Measurements from ENCODE around the gene FAM53B.

Gene FAM53B

GRCh38 chr10:124721330-124722045 is 22.7 kb downstream of the FAM53B start:
- no peak for TF ChIP-seq CTCF (IDR thresholded peaks at IDR 0.05; ENCODE audit: low read depth, low read length)
- DNase-seq (ENCODE audit: low read depth in 2 of 2), result peak; percentile 44 to 56
- no peak overlapping the region for H3K4me3 ChIP-seq (replicated peaks in 1 of 2; ENCODE audit: low read depth in 2 of 2, low read length in 2 of 2)

- TF ChIP-seq CTCF (IDR thresholded peaks at IDR 0.05; ENCODE audit: low read depth, low read length), result peak; percentile 62
- DNase-seq (ENCODE audit: low read depth in 2 of 2), result peak; percentile 79 to 92
- H3K4me3 ChIP-seq (replicated peaks in 1 of 2; ENCODE audit: low read depth in 2 of 2, low read length in 2 of 2), result no peak overlapping the region
Observed at GRCh38 chr10:124719213-124719851, 24.8 kb downstream of the FAM53B start.

GRCh38 chr10:124717911-124718741 is 26.1 kb downstream of the FAM53B start:
- TF ChIP-seq CTCF (IDR thresholded peaks at IDR 0.05; ENCODE audit: low read depth, low read length), result no peak
- H3K4me3 ChIP-seq (replicated peaks in 1 of 2; ENCODE audit: low read depth in 2 of 2, low read length in 2 of 2), result no peak overlapping the region
- DNase-seq (ENCODE audit: low read depth in 2 of 2), result no peak

GRCh38 chr10:124717041-124717757 is 27.0 kb downstream of the FAM53B start:
- TF ChIP-seq CTCF (IDR thresholded peaks at IDR 0.05; ENCODE audit: low read depth, low read length), result no peak
- no peak overlapping the region for H3K4me3 ChIP-seq (replicated peaks in 1 of 2; ENCODE audit: low read depth in 2 of 2, low read length in 2 of 2)
- no peak for DNase-seq (ENCODE audit: low read depth in 2 of 2)

- TF ChIP-seq CTCF (IDR thresholded peaks at IDR 0.05; ENCODE audit: low read depth, low read length), result no peak
Observed at GRCh38 chr10:124716369-124716768, 27.8 kb downstream of the FAM53B start.

GRCh38 chr10:124715439-124715838 is 28.7 kb downstream of the FAM53B start:
- no peak for DNase-seq (ENCODE audit: low read depth in 2 of 2)
- no peak for TF ChIP-seq CTCF (IDR thresholded peaks at IDR 0.05; ENCODE audit: low read depth, low read length)
- H3K4me3 ChIP-seq (replicated peaks in 1 of 2; ENCODE audit: low read depth in 2 of 2, low read length in 2 of 2), result no peak overlapping the region

More at GRCh38 chr10:124716369-124716768, 27.8 kb downstream of the FAM53B start:
- DNase-seq (ENCODE audit: low read depth in 2 of 2), result no peak
- H3K4me3 ChIP-seq (replicated peaks in 1 of 2; ENCODE audit: low read depth in 2 of 2, low read length in 2 of 2), result no peak overlapping the region
